Ishikawa (cell line): ENCODE results near the gene TNRC6C.

ENCODE experiments used
- CEBPB ChIP-seq: IDR thresholded peaks from 2 replicates; pipeline ENCODE4 v1.6.1; 2012
- CREB1 ChIP-seq: IDR thresholded peaks from 2 replicates; pipeline ENCODE4 v1.6.1; 2012; ENCODE audit warnings: low read depth
- EGR1 ChIP-seq: IDR thresholded peaks from 2 replicates; pipeline ENCODE4 v1.6.1; 2012
- EP300 ChIP-seq: IDR thresholded peaks from 2 replicates; pipeline ENCODE4 v1.6.1; 2012; ENCODE audit warnings: borderline replicate concordance
- FOXM1 ChIP-seq: IDR thresholded peaks from 2 replicates; pipeline ENCODE4 v1.6.1; 2012; ENCODE audit warnings: low read depth, borderline replicate concordance
- MAX ChIP-seq: IDR thresholded peaks from 2 replicates; pipeline ENCODE4 v1.6.1; 2012
- NFIC ChIP-seq: IDR thresholded peaks from 2 replicates; pipeline ENCODE4 v1.6.1; 2012
- RAD21 ChIP-seq: IDR thresholded peaks from 2 replicates; pipeline ENCODE4 v1.6.1; 2012; ENCODE audit warnings: low read depth
- REST ChIP-seq: IDR thresholded peaks from 2 replicates; pipeline ENCODE4 v1.6.1; 2012; ENCODE audit warnings: low read depth, mild to moderate bottlenecking
- TAF1 ChIP-seq: IDR thresholded peaks from 2 replicates; pipeline ENCODE4 v1.6.1; 2012; ENCODE audit warnings: low read depth, mild to moderate bottlenecking
- TCF12 ChIP-seq: IDR thresholded peaks from 2 replicates; pipeline ENCODE4 v1.6.1; 2012; ENCODE audit warnings: low read depth
- TEAD4 ChIP-seq: IDR thresholded peaks from 2 replicates; pipeline ENCODE4 v1.6.1; 2012
- USF1 ChIP-seq: IDR thresholded peaks from 2 replicates; pipeline ENCODE4 v1.6.1; 2012
- YY1 ChIP-seq: IDR thresholded peaks from 2 replicates; pipeline ENCODE4 v1.6.1; 2012; ENCODE audit warnings: low read depth
- ZBTB7A ChIP-seq: IDR thresholded peaks from 2 replicates; pipeline ENCODE4 v1.6.1; 2012; ENCODE audit warnings: low read depth

Gene TNRC6C

GRCh38 chr17:78022425-78022824 lies 63.9 kb downstream of the TNRC6C start:
- TF ChIP-seq USF1 (no peak), YY1 (no peak), TAF1 (no peak), TCF12 (no peak), NFIC (no peak), FOXM1 (no peak), TEAD4 (no peak), RAD21 (no peak), EGR1 (no peak), CREB1 (no peak), ZBTB7A (no peak), REST (no peak), EP300 (no peak), MAX (no peak)

- TF ChIP-seq YY1, result no peak
- no peak for TF ChIP-seq USF1
- TF ChIP-seq TCF12, result no peak
- TF ChIP-seq REST, result no peak
- TF ChIP-seq RAD21, result no peak
- TF ChIP-seq CEBPB, result no peak
- no peak for TF ChIP-seq EP300
- TF ChIP-seq ZBTB7A, result no peak
- TF ChIP-seq TAF1, result no peak
- no peak for TF ChIP-seq CREB1
- TF ChIP-seq EGR1, result no peak
- no peak for TF ChIP-seq NFIC
- no peak for TF ChIP-seq TEAD4
- no peak for TF ChIP-seq FOXM1
- TF ChIP-seq MAX, result no peak
These were observed 64.5 kb downstream of the TNRC6C start for GRCh38 chr17:78023042-78023441.

GRCh38 chr17:78026381-78026780 lies 67.9 kb downstream of the TNRC6C start:
- no peak for TF ChIP-seq EP300
- no peak for TF ChIP-seq YY1
- TF ChIP-seq REST, result no peak
- TF ChIP-seq FOXM1, result no peak
- TF ChIP-seq RAD21, result no peak
- TF ChIP-seq ZBTB7A, result no peak
- no peak for TF ChIP-seq TEAD4
- TF ChIP-seq EGR1, result no peak
- no peak for TF ChIP-seq NFIC
- no peak for TF ChIP-seq CREB1
- no peak for TF ChIP-seq TCF12
- no peak for TF ChIP-seq TAF1
- TF ChIP-seq USF1, result no peak
- no peak for TF ChIP-seq MAX
- no peak for TF ChIP-seq CEBPB

- TF ChIP-seq RAD21 (no peak), USF1 (no peak), YY1 (no peak), FOXM1 (no peak), EGR1 (no peak), CEBPB (no peak), TAF1 (no peak), NFIC (no peak), TCF12 (no peak), REST (no peak)
These were observed 68.6 kb downstream of the TNRC6C start for GRCh38 chr17:78027121-78027520.
